Measurements from ENCODE around the gene PANK3. TPM values are rescaled to one million over a fixed set of nuclear protein-coding genes. Genes with fewer than 3 reads are reported as not detected.

PANK3 gene
- total and polyA plus RNA-seq, 2 donors from 2014 or later: 7.7 to 36.9 TPM

DNA sequence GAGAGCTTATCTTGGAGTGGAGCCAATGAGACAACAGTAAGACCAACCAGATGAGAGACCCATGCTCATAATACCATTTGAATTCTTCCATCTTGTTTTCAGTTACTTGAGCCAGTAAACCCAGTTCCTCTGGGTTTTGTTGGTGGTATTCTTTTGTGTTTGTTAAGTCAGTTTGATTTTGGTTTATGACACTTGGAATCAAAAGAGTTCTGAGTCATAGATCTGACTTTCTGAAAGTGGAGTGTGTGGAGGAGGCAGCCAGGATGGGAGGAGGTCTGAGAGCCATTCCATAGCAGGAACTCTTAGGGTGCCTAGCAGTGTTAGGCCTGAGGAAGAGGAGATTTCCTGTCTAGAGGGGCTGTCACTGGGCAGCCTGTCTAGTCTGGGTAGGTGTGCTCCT lies 24.6 kb upstream of the PANK3 start:
- no peak overlapping the region for H3K9ac ChIP-seq (ENCODE audit: low read length in 3 of 3)
- H3K27ac ChIP-seq (ENCODE audit: low read depth in 2 of 2, low read length in 2 of 2): no peak overlapping the region
- DNase-seq (no peak), FAIRE-seq (no peak)
- no peak overlapping the region for H3K4me3 ChIP-seq (ENCODE audit: low read length in 3 of 3)
- H3K4me1 ChIP-seq (ENCODE audit: control insufficient read depth in 2 of 3, insufficient read depth in 2 of 3, low read depth in 1 of 3, low read length in 3 of 3): no peaks in the 10 kb centered on the region
- no peaks in the 10 kb centered on the region for H3K36me3 ChIP-seq (ENCODE audit: control insufficient read depth in 2 of 3, insufficient read depth in 3 of 3, low read length in 3 of 3)
- no peaks in the 10 kb centered on the region for H3K27me3 ChIP-seq (ENCODE audit: control insufficient read depth, insufficient read depth, low read length)
- H3K9me3 ChIP-seq (ENCODE audit: control insufficient read depth in 2 of 3, insufficient read depth in 1 of 3, low read length in 3 of 3): no peaks in the 10 kb centered on the region
- TF ChIP-seq, protein P1, sequence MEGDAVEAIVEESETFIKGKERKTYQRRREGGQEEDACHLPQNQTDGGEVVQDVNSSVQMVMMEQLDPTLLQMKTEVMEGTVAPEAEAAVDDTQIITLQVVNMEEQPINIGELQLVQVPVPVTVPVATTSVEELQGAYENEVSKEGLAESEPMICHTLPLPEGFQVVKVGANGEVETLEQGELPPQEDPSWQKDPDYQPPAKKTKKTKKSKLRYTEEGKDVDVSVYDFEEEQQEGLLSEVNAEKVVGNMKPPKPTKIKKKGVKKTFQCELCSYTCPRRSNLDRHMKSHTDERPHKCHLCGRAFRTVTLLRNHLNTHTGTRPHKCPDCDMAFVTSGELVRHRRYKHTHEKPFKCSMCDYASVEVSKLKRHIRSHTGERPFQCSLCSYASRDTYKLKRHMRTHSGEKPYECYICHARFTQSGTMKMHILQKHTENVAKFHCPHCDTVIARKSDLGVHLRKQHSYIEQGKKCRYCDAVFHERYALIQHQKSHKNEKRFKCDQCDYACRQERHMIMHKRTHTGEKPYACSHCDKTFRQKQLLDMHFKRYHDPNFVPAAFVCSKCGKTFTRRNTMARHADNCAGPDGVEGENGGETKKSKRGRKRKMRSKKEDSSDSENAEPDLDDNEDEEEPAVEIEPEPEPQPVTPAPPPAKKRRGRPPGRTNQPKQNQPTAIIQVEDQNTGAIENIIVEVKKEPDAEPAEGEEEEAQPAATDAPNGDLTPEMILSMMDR (IDR thresholded peaks at IDR 0.05; ENCODE audit: borderline replicate concordance, extremely low read depth, insufficient read depth): no peak
- intact Hi-C loops (cut with DNase I): no loop called here

DNA sequence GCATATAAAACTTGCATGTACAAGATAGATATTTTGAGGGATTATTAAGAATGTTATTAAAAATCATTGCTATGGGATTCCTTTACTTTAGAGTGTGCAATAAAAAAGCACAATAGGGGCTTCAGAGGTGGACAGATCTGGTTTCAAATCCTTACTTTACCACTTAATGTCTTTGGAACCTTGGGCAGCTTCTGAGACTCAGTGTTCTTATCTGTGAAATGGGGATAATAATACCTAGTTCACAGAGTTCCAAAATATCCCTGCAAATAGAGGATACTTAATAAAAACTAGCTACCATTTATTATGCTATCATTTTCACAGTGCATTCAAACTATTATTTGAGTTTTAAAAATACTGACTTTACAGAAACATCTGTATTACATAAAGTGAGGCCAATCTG lies 23.3 kb upstream of the PANK3 start:
- no peaks in the 10 kb centered on the region for H3K9me3 ChIP-seq (ENCODE audit: control insufficient read depth in 2 of 3, insufficient read depth in 1 of 3, low read length in 3 of 3)
- intact Hi-C loops (cut with DNase I): no loop called here
- FAIRE-seq (no peak), DNase-seq (no peak)
- no peaks in the 10 kb centered on the region for H3K4me1 ChIP-seq (ENCODE audit: control insufficient read depth in 2 of 3, insufficient read depth in 2 of 3, low read depth in 1 of 3, low read length in 3 of 3)
- no peaks in the 10 kb centered on the region for H3K27me3 ChIP-seq (ENCODE audit: control insufficient read depth, insufficient read depth, low read length)
- H3K4me3 ChIP-seq (ENCODE audit: low read length in 3 of 3): no peak overlapping the region
- no peak overlapping the region for H3K9ac ChIP-seq (ENCODE audit: low read length in 3 of 3)
- TF ChIP-seq, protein P1 (IDR thresholded peaks at IDR 0.05; ENCODE audit: borderline replicate concordance, extremely low read depth, insufficient read depth): no peak
- H3K36me3 ChIP-seq (ENCODE audit: control insufficient read depth in 2 of 3, insufficient read depth in 3 of 3, low read length in 3 of 3): no peaks in the 10 kb centered on the region
- no peak overlapping the region for H3K27ac ChIP-seq (ENCODE audit: low read depth in 2 of 2, low read length in 2 of 2)

DNA sequence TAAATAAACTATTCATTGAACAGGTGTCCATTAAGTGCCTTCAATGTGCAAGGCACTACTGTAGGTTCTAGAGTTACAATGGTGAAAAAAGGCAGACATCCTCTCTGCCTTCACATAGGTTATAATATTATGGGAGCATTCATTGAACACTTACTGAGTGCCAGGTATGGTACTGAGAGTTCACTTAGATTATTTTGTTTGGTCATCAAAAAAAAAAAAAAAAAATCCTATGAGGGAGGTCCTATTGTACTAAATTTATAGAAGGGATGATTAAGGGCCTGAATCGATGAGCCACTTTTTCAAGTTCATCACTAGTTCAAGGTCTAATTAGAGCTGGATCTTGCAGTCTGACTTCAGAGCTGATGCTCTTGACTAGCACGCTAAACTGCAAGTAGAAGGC lies 22.8 kb upstream of the PANK3 start:
- FAIRE-seq: no peak
- intact Hi-C loops (cut with DNase I): no loop called here

More for the DNA sequence above, 22.8 kb upstream of the PANK3 start:
- Histone ChIP-seq H3K27ac (ENCODE audit: low read depth in 2 of 2, low read length in 2 of 2) (no peak overlapping the region), H3K9me3 (ENCODE audit: control insufficient read depth in 2 of 3, insufficient read depth in 1 of 3, low read length in 3 of 3) (no peaks in the 10 kb centered on the region), H3K4me1 (ENCODE audit: control insufficient read depth in 2 of 3, insufficient read depth in 2 of 3, low read depth in 1 of 3, low read length in 3 of 3) (no peaks in the 10 kb centered on the region), H3K27me3 (ENCODE audit: control insufficient read depth, insufficient read depth, low read length) (no peaks in the 10 kb centered on the region), H3K9ac (ENCODE audit: low read length in 3 of 3) (no peak overlapping the region), H3K36me3 (ENCODE audit: control insufficient read depth in 2 of 3, insufficient read depth in 3 of 3, low read length in 3 of 3) (no peaks in the 10 kb centered on the region), H3K4me3 (ENCODE audit: low read length in 3 of 3) (no peak overlapping the region)
- TF ChIP-seq, protein P1 (IDR thresholded peaks at IDR 0.05; ENCODE audit: borderline replicate concordance, extremely low read depth, insufficient read depth): no peak
- DNase-seq: no peak
